SJSA1 (cell line): Measurements from ENCODE around the gene NCOA1. TPM values are rescaled to one million over a fixed set of nuclear protein-coding genes. Genes with fewer than 3 reads are reported as not detected.

Source experiments
- DNase-seq, 2 experiments: peaks; one replicate each; pipeline ENCODE4 v3.0.0-alpha.2; 2015 to 2020; ENCODE audit warnings: low spot score in 2 of 2, low read depth in 1 of 2
- H3K27ac ChIP-seq: fragments of 250-450 bp; sonication (Bioruptor Pico); 2 replicates; pipeline ENCODE4 v1.5.1; 2020; ENCODE audit warnings: mild to moderate bottlenecking, moderate library complexity
- H3K27me3 ChIP-seq: fragments of 250-450 bp; sonication (Bioruptor Pico); replicated peaks from 2 replicates; pipeline ENCODE4 v1.5.1; 2020; ENCODE audit warnings: mild to moderate bottlenecking, moderate library complexity
- H3K36me3 ChIP-seq: fragments of 250-450 bp; sonication (Bioruptor Pico); 2 replicates; pipeline ENCODE4 v1.5.1; 2020; ENCODE audit warnings: mild to moderate bottlenecking
- H3K4me1 ChIP-seq: fragments of 250-450 bp; sonication (Bioruptor Pico); replicated peaks from 2 replicates; pipeline ENCODE4 v1.6.1; 2021; ENCODE audit warnings: mild to moderate bottlenecking
- H3K4me3 ChIP-seq: fragments of 250-450 bp; sonication (Bioruptor Pico); 2 replicates; pipeline ENCODE4 v1.5.1; 2020; ENCODE audit warnings: mild to moderate bottlenecking
- H3K9me3 ChIP-seq: fragments of 250-450 bp; sonication (Bioruptor Pico); replicated peaks from 2 replicates; pipeline ENCODE4 v1.5.1; 2020; ENCODE audit warnings: mild to moderate bottlenecking
- total RNA-seq: library from RNA; depleted of rRNA; stranded (reverse); fragments of >200 nt; shearing (Covaris generic); gene quantifications from 2 replicates; pipeline ENCODE4 v1.2.3, GENCODE V29; 2014

Gene NCOA1
- total RNA-seq, 1 experiment from 2014 or later = 14.5 TPM

- no peak for DNase-seq
- H3K27me3 ChIP-seq = no peaks in the 10 kb centered on the region
- H3K4me1 ChIP-seq = no peaks in the 10 kb centered on the region
- no peaks in the 10 kb centered on the region for H3K36me3 ChIP-seq
- H3K9me3 ChIP-seq = no peaks in the 10 kb centered on the region
- no peak overlapping the region for H3K4me3 ChIP-seq
- no peak overlapping the region for H3K27ac ChIP-seq
Observed at GRCh38 chr2:24635181-24635580, 144.1 kb downstream of the NCOA1 start.

GRCh38 chr2:24638568-24638967, 147.5 kb downstream of the NCOA1 start:
- Histone ChIP-seq H3K4me3 (no peak overlapping the region), H3K36me3 (no peaks in the 10 kb centered on the region), H3K9me3 (no peaks in the 10 kb centered on the region), H3K27ac (no peak overlapping the region), H3K4me1 (no peaks in the 10 kb centered on the region), H3K27me3 (no peaks in the 10 kb centered on the region)
- DNase-seq = no peak

GRCh38 chr2:24642351-24642750, 151.3 kb downstream of the NCOA1 start:
- no peaks in the 10 kb centered on the region for H3K4me1 ChIP-seq

GRCh38 chr2:24643051-24643450, 152.0 kb downstream of the NCOA1 start:
- Histone ChIP-seq H3K27ac (no peak overlapping the region), H3K27me3 (no peaks in the 10 kb centered on the region), H3K4me1 (no peaks in the 10 kb centered on the region), H3K36me3 (no peaks in the 10 kb centered on the region), H3K4me3 (no peak overlapping the region), H3K9me3 (no peaks in the 10 kb centered on the region)
- no peak for DNase-seq

More at GRCh38 chr2:24642351-24642750, 151.3 kb downstream of the NCOA1 start:
- H3K27me3 ChIP-seq = no peaks in the 10 kb centered on the region
- no peak for DNase-seq
- no peak overlapping the region for H3K27ac ChIP-seq
- no peak overlapping the region for H3K4me3 ChIP-seq
- H3K36me3 ChIP-seq = no peaks in the 10 kb centered on the region
- H3K9me3 ChIP-seq = no peaks in the 10 kb centered on the region

GRCh38 chr2:24644032-24644431, 153.0 kb downstream of the NCOA1 start:
- no peak overlapping the region for H3K4me3 ChIP-seq
- H3K36me3 ChIP-seq = no peaks in the 10 kb centered on the region
- no peak for DNase-seq
- H3K9me3 ChIP-seq = no peaks in the 10 kb centered on the region
- H3K27me3 ChIP-seq = no peaks in the 10 kb centered on the region
- no peaks in the 10 kb centered on the region for H3K4me1 ChIP-seq
- no peak overlapping the region for H3K27ac ChIP-seq

- H3K4me1 ChIP-seq = 0 out of 2 replicates have a peak, but pooled peaks cover 3% of the 10 kb centered on the region
- no peaks in the 10 kb centered on the region for H3K36me3 ChIP-seq
- no peak for DNase-seq
- no peaks in the 10 kb centered on the region for H3K27me3 ChIP-seq
- no peak overlapping the region for H3K4me3 ChIP-seq
- no peaks in the 10 kb centered on the region for H3K9me3 ChIP-seq
- H3K27ac ChIP-seq = no peak overlapping the region
Observed at GRCh38 chr2:24650997-24651642, 160.1 kb downstream of the NCOA1 start.

GRCh38 chr2:24651643-24652003, 160.6 kb downstream of the NCOA1 start:
- Histone ChIP-seq H3K4me3 (no peak overlapping the region), H3K27ac (no peak overlapping the region), H3K9me3 (no peaks in the 10 kb centered on the region), H3K36me3 (no peaks in the 10 kb centered on the region), H3K4me1 (0 out of 2 replicates have a peak, but pooled peaks cover 3% of the 10 kb centered on the region), H3K27me3 (no peaks in the 10 kb centered on the region)
- no peak for DNase-seq

- H3K27me3 ChIP-seq = no peaks in the 10 kb centered on the region
- H3K9me3 ChIP-seq = no peaks in the 10 kb centered on the region
- no peaks in the 10 kb centered on the region for H3K36me3 ChIP-seq
Observed at GRCh38 chr2:24652265-24653182, 161.5 kb downstream of the NCOA1 start.

GRCh38 chr2:24657818-24658217, 166.8 kb downstream of the NCOA1 start:
- H3K27ac ChIP-seq = no peak overlapping the region
- H3K9me3 ChIP-seq = no peaks in the 10 kb centered on the region
- no peak for DNase-seq
- no peaks in the 10 kb centered on the region for H3K27me3 ChIP-seq
- 0 out of 2 replicates have a peak, but pooled peaks cover 2% of the 10 kb centered on the region for H3K4me1 ChIP-seq
- no peak overlapping the region for H3K4me3 ChIP-seq
- no peaks in the 10 kb centered on the region for H3K36me3 ChIP-seq

More at GRCh38 chr2:24652265-24653182, 161.5 kb downstream of the NCOA1 start:
- no peak for DNase-seq
- Histone ChIP-seq H3K27ac (no peak overlapping the region), H3K4me3 (no peak overlapping the region), H3K4me1 (0 out of 2 replicates have a peak, but pooled peaks cover 3% of the 10 kb centered on the region)

- no peaks in the 10 kb centered on the region for H3K36me3 ChIP-seq
- no peak overlapping the region for H3K27ac ChIP-seq
- H3K9me3 ChIP-seq = no peaks in the 10 kb centered on the region
- H3K4me3 ChIP-seq = no peak overlapping the region
- no peak for DNase-seq
- H3K27me3 ChIP-seq = no peaks in the 10 kb centered on the region
- H3K4me1 ChIP-seq = no peaks in the 10 kb centered on the region
Observed at GRCh38 chr2:24658531-24659202, 167.6 kb downstream of the NCOA1 start.

GRCh38 chr2:24659862-24660261, 168.8 kb downstream of the NCOA1 start:
- Histone ChIP-seq H3K36me3 (no peaks in the 10 kb centered on the region), H3K9me3 (no peaks in the 10 kb centered on the region), H3K4me3 (no peak overlapping the region), H3K27ac (no peak overlapping the region), H3K27me3 (no peaks in the 10 kb centered on the region), H3K4me1 (no peaks in the 10 kb centered on the region)
- DNase-seq = no peak

- no peaks in the 10 kb centered on the region for H3K27me3 ChIP-seq
- DNase-seq = no peak
- H3K36me3 ChIP-seq = no peaks in the 10 kb centered on the region
- H3K4me1 ChIP-seq = no peaks in the 10 kb centered on the region
- no peaks in the 10 kb centered on the region for H3K9me3 ChIP-seq
- H3K4me3 ChIP-seq = no peak overlapping the region
- H3K27ac ChIP-seq = no peak overlapping the region
Observed at GRCh38 chr2:24667542-24667941, 176.5 kb downstream of the NCOA1 start.

GRCh38 chr2:24671230-24671629, 180.2 kb downstream of the NCOA1 start:
- DNase-seq = no peak
- no peaks in the 10 kb centered on the region for H3K27me3 ChIP-seq
- no peaks in the 10 kb centered on the region for H3K36me3 ChIP-seq
- no peaks in the 10 kb centered on the region for H3K4me1 ChIP-seq
- H3K27ac ChIP-seq = no peak overlapping the region
- H3K9me3 ChIP-seq = no peaks in the 10 kb centered on the region
- no peak overlapping the region for H3K4me3 ChIP-seq

GRCh38 chr2:24672589-24672988, 181.5 kb downstream of the NCOA1 start:
- no peaks in the 10 kb centered on the region for H3K4me1 ChIP-seq
- no peaks in the 10 kb centered on the region for H3K9me3 ChIP-seq
- H3K27ac ChIP-seq = no peak overlapping the region
- H3K4me3 ChIP-seq = no peak overlapping the region
- H3K36me3 ChIP-seq = no peaks in the 10 kb centered on the region
- no peaks in the 10 kb centered on the region for H3K27me3 ChIP-seq
- DNase-seq = no peak
